Left ventricle myocardium inferior (tissue), 1 donor: Measurements from ENCODE around the gene PDCD4. TPM values are rescaled to one million over a fixed set of nuclear protein-coding genes. Genes with fewer than 3 reads are reported as not detected.

Source experiments
- DNase-seq: peaks from one replicate; pipeline ENCODE4 v3.0.0-alpha.2; 2020
- H3K27ac ChIP-seq: fragments of 200-600 bp; replicated peaks from 2 replicates; pipeline ENCODE4 v1.8.0; 2021
- H3K27me3 ChIP-seq: fragments of 200-600 bp; 2 replicates; pipeline ENCODE4 v1.8.0; 2021; ENCODE audit warnings: low read depth
- H3K36me3 ChIP-seq: fragments of 200-600 bp; 2 replicates; pipeline ENCODE4 v1.8.0; 2021
- H3K4me1 ChIP-seq: fragments of 200-600 bp; 2 replicates; pipeline ENCODE4 v1.8.0; 2021
- H3K4me3 ChIP-seq: fragments of 200-600 bp; 2 replicates; pipeline ENCODE4 v1.8.0; 2021; ENCODE audit warnings: mild to moderate bottlenecking, moderate library complexity
- H3K9me3 ChIP-seq: fragments of 200-600 bp; replicated peaks from 2 replicates; pipeline ENCODE4 v1.8.0; 2021
- CTCF ChIP-seq: fragments of 200-600 bp; IDR thresholded peaks from 2 replicates; pipeline ENCODE4 v1.8.0; 2021; ENCODE audit warnings: antibody characterized with exemption, mild to moderate bottlenecking, borderline replicate concordance
- intact Hi-C: fragments of 100-400 bp; cut with micrococcal nuclease; formaldehyde crosslinking; loops from one replicate; pipeline ENCODE4 v1.11.0; 2022
- total RNA-seq: library from RNA; stranded (reverse); fragmentation: NEBNext Ultra II Directional; extraction: Animal tissue kit (Norgen Biotek cat#: 25700); gene quantifications from one replicate; pipeline ENCODE4 v1.2.1, GENCODE V29; 2021
- donor health status: DM: no; HTN: yes; CAD: no; lungs with severe emphysema.

Gene PDCD4
- total RNA-seq, 1 donor from 2014 or later: 86.5 TPM

GRCh38 chr10:110837418-110838171 lies 34.1 kb upstream of the PDCD4 start:
- intact Hi-C loops: no loop called here
- no peaks in the 10 kb centered on the region for H3K27me3 ChIP-seq
- peaks cover 76% of the 10 kb centered on the region for H3K4me1 ChIP-seq
- TF ChIP-seq CTCF: no peak
- no peak for DNase-seq
- H3K4me3 ChIP-seq: no peak overlapping the region
- H3K9me3 ChIP-seq: no peaks in the 10 kb centered on the region
- peaks cover 11% of the 10 kb centered on the region for H3K36me3 ChIP-seq
- H3K27ac ChIP-seq: peak overlapping the region; percentile 75

GRCh38 chr10:110840225-110840922 lies 31.4 kb upstream of the PDCD4 start:
- no peak for TF ChIP-seq CTCF
- H3K27ac ChIP-seq: peak overlapping the region; percentile 75
- peaks cover 57% of the 10 kb centered on the region for H3K4me1 ChIP-seq
- intact Hi-C loops: no loop called here
- H3K27me3 ChIP-seq: no peaks in the 10 kb centered on the region
- H3K36me3 ChIP-seq: peaks cover 10% of the 10 kb centered on the region
- DNase-seq: no peak
- no peak overlapping the region for H3K4me3 ChIP-seq
- no peaks in the 10 kb centered on the region for H3K9me3 ChIP-seq

GRCh38 chr10:110840923-110841428 lies 30.8 kb upstream of the PDCD4 start:
- H3K4me1 ChIP-seq: peaks cover 51% of the 10 kb centered on the region
- no peak overlapping the region for H3K4me3 ChIP-seq
- peak overlapping the region; percentile 75 for H3K27ac ChIP-seq
- no peak for TF ChIP-seq CTCF
- H3K9me3 ChIP-seq: no peaks in the 10 kb centered on the region
- peaks cover 4% of the 10 kb centered on the region for H3K36me3 ChIP-seq
- intact Hi-C loops: no loop called here
- DNase-seq: no peak
- no peaks in the 10 kb centered on the region for H3K27me3 ChIP-seq

GRCh38 chr10:110841767-110842267 lies 29.9 kb upstream of the PDCD4 start:
- H3K4me3 ChIP-seq: no peak overlapping the region
- H3K27ac ChIP-seq: peak overlapping the region; percentile 40
- no peaks in the 10 kb centered on the region for H3K9me3 ChIP-seq
- H3K4me1 ChIP-seq: peaks cover 42% of the 10 kb centered on the region
- no peak for TF ChIP-seq CTCF
- H3K36me3 ChIP-seq: no peaks in the 10 kb centered on the region
- intact Hi-C loops: no loop called here
- DNase-seq: no peak
- H3K27me3 ChIP-seq: no peaks in the 10 kb centered on the region

- DNase-seq: no peak
- Histone ChIP-seq H3K36me3 (no peaks in the 10 kb centered on the region), H3K4me3 (no peak overlapping the region), H3K4me1 (peaks cover 41% of the 10 kb centered on the region), H3K27ac (peak overlapping the region; percentile 40), H3K9me3 (no peaks in the 10 kb centered on the region), H3K27me3 (no peaks in the 10 kb centered on the region)
- intact Hi-C loops: no loop called here
- TF ChIP-seq CTCF: no peak
These were observed 29.3 kb upstream of the PDCD4 start for GRCh38 chr10:110842326-110842904.
